Activated T-helper 17 cell treated with anti-CD3 and anti-CD28 coated beads, Interleukin-2, amount 50 U/mL, for 72 hours (primary cell): ENCODE data around the gene ABO. TPM values are rescaled to one million over a fixed set of nuclear protein-coding genes. Genes with fewer than 3 reads are reported as not detected.
"Not testable (repeated sequence)": the region's sequence is repeated elsewhere in the genome, so short reads cannot be mapped to it uniquely, and the experiment has no call there.

Source experiments
- ATAC-seq: fragments of 150-1000 bp; cut with Tn5 transposase; replicated peaks from 2 replicates; pipeline ENCODE4 v1.10.0; 2021; ENCODE audit warnings: mild to moderate bottlenecking, moderate library complexity
- H3K27ac Mint-ChIP-seq: one replicate; pipeline ENCODE4 v1.8.0; 2022; ENCODE audit warnings: mixed read lengths
- H3K27me3 Mint-ChIP-seq: one replicate; pipeline ENCODE4 v1.8.0; 2022; ENCODE audit warnings: mixed read lengths
- H3K36me3 Mint-ChIP-seq: one replicate; pipeline ENCODE4 v1.8.0; 2022; ENCODE audit warnings: low read depth, mild to moderate bottlenecking, mixed read lengths
- H3K4me1 Mint-ChIP-seq: one replicate; pipeline ENCODE4 v1.8.0; 2022; ENCODE audit warnings: mixed read lengths
- H3K4me3 Mint-ChIP-seq: one replicate; pipeline ENCODE4 v1.8.0; 2022; ENCODE audit warnings: mild to moderate bottlenecking, mixed read lengths
- H3K9me3 Mint-ChIP-seq: one replicate; pipeline ENCODE4 v1.8.0; 2022; ENCODE audit warnings: mixed read lengths
- total RNA-seq, 2 donors: library from RNA; stranded (reverse); gene quantifications; one replicate each; pipeline ENCODE4 v1.2.3, GENCODE V29; 2022

ABO gene
- total RNA-seq, 2 donors from 2014 or later = not detected

- Mint-ChIP-seq H3K4me3 (no peak overlapping the region), H3K27me3 (peaks cover 11% of the 10 kb centered on the region), H3K27ac (no peak overlapping the region), H3K36me3 (no peaks in the 10 kb centered on the region), H3K4me1 (no peaks in the 10 kb centered on the region), H3K9me3 (no peaks in the 10 kb centered on the region)
- no peak for ATAC-seq
Observed at GRCh38 chr9:133250741-133251170, 24.2 kb downstream of the ABO start.

- no peaks in the 10 kb centered on the region for H3K4me1 Mint-ChIP-seq
Observed at GRCh38 chr9:133249337-133249736, 25.7 kb downstream of the ABO start.

GRCh38 chr9:133248726-133249295, 26.2 kb downstream of the ABO start:
- H3K4me3 Mint-ChIP-seq = no peak overlapping the region
- no peaks in the 10 kb centered on the region for H3K36me3 Mint-ChIP-seq
- H3K4me1 Mint-ChIP-seq = no peaks in the 10 kb centered on the region
- ATAC-seq = no peak
- H3K9me3 Mint-ChIP-seq = no peaks in the 10 kb centered on the region
- peaks cover 11% of the 10 kb centered on the region for H3K27me3 Mint-ChIP-seq
- H3K27ac Mint-ChIP-seq = no peak overlapping the region

More at GRCh38 chr9:133249337-133249736, 25.7 kb downstream of the ABO start:
- no peaks in the 10 kb centered on the region for H3K36me3 Mint-ChIP-seq
- no peaks in the 10 kb centered on the region for H3K9me3 Mint-ChIP-seq
- peaks cover 11% of the 10 kb centered on the region for H3K27me3 Mint-ChIP-seq
- no peak for ATAC-seq
- no peak overlapping the region for H3K27ac Mint-ChIP-seq
- no peak overlapping the region for H3K4me3 Mint-ChIP-seq

- Mint-ChIP-seq H3K9me3 (no peaks in the 10 kb centered on the region), H3K27ac (no peak overlapping the region), H3K4me1 (no peaks in the 10 kb centered on the region), H3K36me3 (no peaks in the 10 kb centered on the region), H3K4me3 (no peak overlapping the region), H3K27me3 (peaks cover 14% of the 10 kb centered on the region)
- no peak for ATAC-seq
Observed at GRCh38 chr9:133247632-133248031, 27.4 kb downstream of the ABO start.

- Mint-ChIP-seq H3K9me3 (no peaks in the 10 kb centered on the region), H3K4me3 (no peak overlapping the region), H3K36me3 (no peaks in the 10 kb centered on the region), H3K4me1 (no peaks in the 10 kb centered on the region), H3K27ac (no peak overlapping the region), H3K27me3 (peaks cover 17% of the 10 kb centered on the region)
- no peak for ATAC-seq
Observed at GRCh38 chr9:133246991-133247390, 28.0 kb downstream of the ABO start.

GRCh38 chr9:133246562-133246961, 28.4 kb downstream of the ABO start:
- Mint-ChIP-seq H3K9me3 (no peaks in the 10 kb centered on the region), H3K4me3 (no peak overlapping the region), H3K27ac (no peak overlapping the region), H3K27me3 (peaks cover 21% of the 10 kb centered on the region), H3K36me3 (no peaks in the 10 kb centered on the region), H3K4me1 (no peaks in the 10 kb centered on the region)
- ATAC-seq = no peak

- Mint-ChIP-seq H3K4me1 (no peaks in the 10 kb centered on the region), H3K27me3 (peaks cover 10% of the 10 kb centered on the region), H3K27ac (no peak overlapping the region), H3K36me3 (no peaks in the 10 kb centered on the region), H3K4me3 (no peak overlapping the region), H3K9me3 (no peaks in the 10 kb centered on the region)
- ATAC-seq = no peak
Observed at GRCh38 chr9:133242991-133243390, 32.0 kb downstream of the ABO start.

- Mint-ChIP-seq H3K4me1 (no peaks in the 10 kb centered on the region), H3K27me3 (peaks cover 18% of the 10 kb centered on the region), H3K4me3 (no peak overlapping the region), H3K36me3 (no peaks in the 10 kb centered on the region), H3K9me3 (no peaks in the 10 kb centered on the region), H3K27ac (no peak overlapping the region)
- no peak for ATAC-seq
Observed at GRCh38 chr9:133242241-133242640, 32.8 kb downstream of the ABO start.

- Mint-ChIP-seq H3K4me1 (no peaks in the 10 kb centered on the region), H3K4me3 (peak overlapping the region; percentile 48), H3K9me3 (no peaks in the 10 kb centered on the region), H3K27ac (no peak overlapping the region), H3K27me3 (peaks cover 18% of the 10 kb centered on the region), H3K36me3 (no peaks in the 10 kb centered on the region)
- no peak for ATAC-seq
Observed at GRCh38 chr9:133239533-133240090, 35.4 kb downstream of the ABO start.

- Mint-ChIP-seq H3K4me1 (no peaks in the 10 kb centered on the region), H3K27ac (no peak overlapping the region), H3K4me3 (peak overlapping the region; percentile 48), H3K27me3 (peaks cover 18% of the 10 kb centered on the region), H3K36me3 (no peaks in the 10 kb centered on the region), H3K9me3 (no peaks in the 10 kb centered on the region)
- ATAC-seq = peak; percentile 91
Observed at GRCh38 chr9:133238851-133239532, 36.0 kb downstream of the ABO start.

GRCh38 chr9:133238272-133238850, 36.6 kb downstream of the ABO start:
- Mint-ChIP-seq H3K27ac (no peak overlapping the region), H3K4me3 (peak overlapping the region; percentile 48), H3K9me3 (no peaks in the 10 kb centered on the region), H3K4me1 (no peaks in the 10 kb centered on the region), H3K36me3 (no peaks in the 10 kb centered on the region), H3K27me3 (peaks cover 18% of the 10 kb centered on the region)
- ATAC-seq = peak; percentile 55

- Mint-ChIP-seq H3K4me1 (no peaks in the 10 kb centered on the region), H3K9me3 (no peaks in the 10 kb centered on the region), H3K27ac (no peak overlapping the region), H3K27me3 (peaks cover 14% of the 10 kb centered on the region), H3K36me3 (no peaks in the 10 kb centered on the region), H3K4me3 (no peak overlapping the region)
- ATAC-seq = no peak
Observed at GRCh38 chr9:133237035-133237731, 37.8 kb downstream of the ABO start.

GRCh38 chr9:133236291-133237034, 38.5 kb downstream of the ABO start:
- H3K4me1 Mint-ChIP-seq, H3K36me3 Mint-ChIP-seq, ATAC-seq, H3K27ac Mint-ChIP-seq, H3K4me3 Mint-ChIP-seq, H3K9me3 Mint-ChIP-seq, H3K27me3 Mint-ChIP-seq: not testable (repeated sequence)
